HCT116 (cell line): ENCODE results near the gene PATE2. TPM values are rescaled to one million over a fixed set of nuclear protein-coding genes. Genes with fewer than 3 reads are reported as not detected.

ENCODE experiments used
- ATAC-seq: fragments of 200-7000 bp; cut with Tn5 transposase; 2 replicates; pipeline ENCODE4 v1.9.1; 2020; ENCODE audit warnings: mild to moderate bottlenecking, moderate library complexity
- BruUV-seq: library from RNA; stranded (reverse); fragments of 400-500 nt; replicated peaks from 2 replicates; lab custom pipeline; 2021; lab: Mats Ljungman, UMichigan
- CTCF ChIA-PET: fragments of 300-600 bp; sonication (Branson Sonifier 250); formaldehyde crosslinking; loops from one replicate; lab custom pipeline; 2021; ENCODE audit warnings: antibody characterized with exemption; lab: Charles Lee
- POLR2A ChIA-PET: fragments of 300-600, 350-600 bp; sonication (Branson Sonifier 250); formaldehyde crosslinking; loops from one replicate; lab custom pipeline; 2021; ENCODE audit warnings: antibody characterized with exemption; lab: Charles Lee
- RAD21 ChIA-PET, 2 experiments: fragments of 300-600 bp; sonication (Branson Sonifier 250); formaldehyde crosslinking; loops; one replicate each; lab custom pipeline; 2023; ENCODE audit warnings: low total read pairs in 2 of 2; ENCODE audit not compliant: uncharacterized antibody in 2 of 2, unreplicated experiment in 2 of 2, low non-redundant PET in 1 of 2; lab: Charles Lee
- DNase-seq: peaks from one replicate; pipeline ENCODE4 v3.0.0-alpha.2; 2010; ENCODE audit warnings: low read depth, low spot score
- H2AFZ ChIP-seq: fragments of 200-600 bp; shearing (Covaris generic), sonication (generic); 2 replicates; pipeline ENCODE4 v1.6.1; 2017; ENCODE audit warnings: low read depth, mixed run types, mixed read lengths, antibody characterized with exemption, low read length; ENCODE audit not compliant: poor library complexity, severe bottlenecking
- H3K27ac ChIP-seq: 2 replicates; pipeline ENCODE4 v1.5.1; 2012; ENCODE audit warnings: low read depth, low read length
- H3K27me3 ChIP-seq: fragments of 200-600 bp; sonication (generic); 2 replicates; pipeline ENCODE4 v1.6.1; 2016; ENCODE audit warnings: mixed run types, low read length, mixed read lengths; ENCODE audit not compliant: insufficient read depth
- H3K36me3 ChIP-seq, 2 experiments: fragments of 200-500 bp in 1 of 2; fragments of 200-600 bp in 1 of 2; sonication (Bioruptor generic) in 1 of 2; sonication (generic) in 1 of 2; 2 replicates each; pipeline versions ENCODE4 v1.5.1 to v1.6.1; 2014 to 2016; ENCODE audit warnings: low read length in 2 of 2, inconsistent platforms in 1 of 2, mixed read lengths in 1 of 2, mixed run types in 1 of 2; ENCODE audit not compliant: insufficient read depth in 2 of 2, control insufficient read depth in 1 of 2
- H3K4me1 ChIP-seq, 2 experiments: fragments of 200-600 bp in 1 of 2; sonication (generic) in 1 of 2; 2 replicates each; pipeline versions ENCODE4 v1.5.1 to v1.6.1; 2012 to 2017; ENCODE audit warnings: low read length in 2 of 2, inconsistent platforms in 1 of 2, mild to moderate bottlenecking in 1 of 2, mixed read lengths in 1 of 2, mixed run types in 1 of 2, moderate library complexity in 1 of 2; ENCODE audit not compliant: insufficient read depth in 2 of 2, control insufficient read depth in 1 of 2
- H3K4me2 ChIP-seq: fragments of 200-600 bp; sonication (generic); 2 replicates; pipeline ENCODE4 v1.6.1; 2017; ENCODE audit warnings: mixed run types, low read length, mixed read lengths
- H3K4me3 ChIP-seq, 2 experiments: fragments of 200-600 bp in 1 of 2; sonication (generic) in 1 of 2; replicated peaks in 1 of 2; 2 replicates each; pipeline ENCODE4 v1.5.1; 2011 to 2016; ENCODE audit warnings: low read length in 2 of 2, control low read depth in 1 of 2, low read depth in 1 of 2, mild to moderate bottlenecking in 1 of 2, mixed read lengths in 1 of 2, mixed run types in 1 of 2
- H3K79me2 ChIP-seq: fragments of 200-600 bp; sonication (generic); 2 replicates; pipeline ENCODE4 v1.6.1; 2017; ENCODE audit warnings: mild to moderate bottlenecking, mixed run types, low read length, moderate library complexity, mixed read lengths; ENCODE audit not compliant: insufficient read depth
- H3K9ac ChIP-seq: fragments of 200-600 bp; sonication (generic); 2 replicates; pipeline ENCODE4 v1.6.1; 2016; ENCODE audit warnings: low read length, mixed read lengths
- H3K9me2 ChIP-seq: fragments of 200-600 bp; sonication (generic), shearing (Covaris generic); 2 replicates; pipeline ENCODE4 v1.6.1; 2017; ENCODE audit warnings: mixed run types, mild to moderate bottlenecking, moderate library complexity; ENCODE audit not compliant: insufficient read depth
- H3K9me3 ChIP-seq, 2 experiments: fragments of 200-500 bp in 1 of 2; fragments of 200-600 bp in 1 of 2; sonication (Bioruptor generic) in 1 of 2; sonication (generic) in 1 of 2; 2 replicates each; pipeline ENCODE4 v1.6.1; 2014 to 2017; ENCODE audit warnings: low read length in 2 of 2, mixed read lengths in 2 of 2, inconsistent platforms in 1 of 2, low read depth in 1 of 2, mild to moderate bottlenecking in 1 of 2, mixed run types in 1 of 2, moderate library complexity in 1 of 2; ENCODE audit not compliant: control insufficient read depth in 1 of 2, insufficient read depth in 1 of 2
- H4K20me1 ChIP-seq: fragments of 200-600 bp; sonication (generic), shearing (Covaris generic); 2 replicates; pipeline ENCODE4 v1.6.1; 2017; ENCODE audit warnings: mixed run types, mild to moderate bottlenecking, moderate library complexity; ENCODE audit not compliant: insufficient read depth
- EGR1 ChIP-seq: IDR thresholded peaks from 2 replicates; pipeline ENCODE4 v1.6.1; 2012; ENCODE audit warnings: low read depth
- EZH2 ChIP-seq: fragments of 200-600 bp; sonication (generic); IDR thresholded peaks from 2 replicates; pipeline ENCODE4 v1.6.1; 2017; ENCODE audit warnings: antibody characterized with exemption, mixed run types
- EZH2phosphoT487 ChIP-seq: fragments of 200-600 bp; IDR thresholded peaks from 2 replicates; pipeline ENCODE4 v1.6.1; 2018; ENCODE audit warnings: antibody characterized with exemption, borderline replicate concordance
- FOSL1 ChIP-seq: IDR thresholded peaks from 2 replicates; pipeline ENCODE4 v1.6.1; 2012; ENCODE audit warnings: low read depth
- RAD21 ChIP-seq: IDR thresholded peaks from 2 replicates; pipeline ENCODE4 v1.6.1; 2012; ENCODE audit warnings: low read depth, mild to moderate bottlenecking
- SIN3A ChIP-seq: IDR thresholded peaks from 2 replicates; pipeline ENCODE4 v1.6.1; 2012; ENCODE audit warnings: low read depth
- TCF7L2 ChIP-seq: IDR thresholded peaks from 2 replicates; pipeline ENCODE4 v1.7.0; 2011; ENCODE audit warnings: borderline replicate concordance, inconsistent platforms; ENCODE audit not compliant: insufficient read depth, insufficient read length; ENCODE audit errors: extremely low read depth
- YY1 ChIP-seq: IDR thresholded peaks from 2 replicates; pipeline ENCODE4 v1.6.1; 2011; ENCODE audit warnings: low read length, low read depth, moderate library complexity, mild to moderate bottlenecking; ENCODE audit not compliant: insufficient replicate concordance; ENCODE audit errors: extremely low read depth
- ZFX ChIP-seq: fragments of 450-650 bp; IDR thresholded peaks from 2 replicates; pipeline ENCODE4 v1.6.1; 2017
- intact Hi-C: fragments of 100-400 bp; cut with micrococcal nuclease; formaldehyde crosslinking; loops from 2 replicates; pipeline ENCODE4 v1.10.0; 2022
- total RNA-seq: library from RNA; stranded (reverse); gene quantifications from one replicate; pipeline ENCODE4 v1.2.1, GENCODE V29; 2021; ENCODE audit not compliant: unreplicated experiment
- TF ChIP-seq, protein P1 (sequence below), 3 experiments: fragments of 200-600 bp in 1 of 3; sonication (generic) in 1 of 3; IDR thresholded peaks in 2 of 3; conservative IDR thresholded peaks in 1 of 3; 2 replicates each; pipeline ENCODE4 v1.5.1; 2012 to 2017; ENCODE audit warnings: low read depth in 2 of 3, low read length in 2 of 3, antibody characterized with exemption in 1 of 3, borderline replicate concordance in 1 of 3, control low read depth in 1 of 3, mild to moderate bottlenecking in 1 of 3, mixed read lengths in 1 of 3, mixed run types in 1 of 3, moderate library complexity in 1 of 3; ENCODE audit not compliant: insufficient read depth in 1 of 3
- TF ChIP-seq, protein P2 (sequence below): IDR thresholded peaks from 2 replicates; pipeline ENCODE4 v1.6.1; 2011; ENCODE audit warnings: mild to moderate bottlenecking, low read length, moderate library complexity; ENCODE audit not compliant: insufficient replicate concordance; ENCODE audit errors: extremely low read depth
- TF ChIP-seq, protein P3 (sequence below): IDR thresholded peaks from 2 replicates; pipeline ENCODE4 v1.6.1; 2012
- TF ChIP-seq, protein P4 (sequence below): IDR thresholded peaks from 2 replicates; pipeline ENCODE4 v1.6.1; 2012
- TF ChIP-seq, protein P5 (sequence below): IDR thresholded peaks from 2 replicates; pipeline ENCODE4 v1.6.1; 2012; ENCODE audit warnings: low read depth

The PATE2 gene
- total RNA-seq, 1 experiment from 2014 or later = not detected

DNA sequence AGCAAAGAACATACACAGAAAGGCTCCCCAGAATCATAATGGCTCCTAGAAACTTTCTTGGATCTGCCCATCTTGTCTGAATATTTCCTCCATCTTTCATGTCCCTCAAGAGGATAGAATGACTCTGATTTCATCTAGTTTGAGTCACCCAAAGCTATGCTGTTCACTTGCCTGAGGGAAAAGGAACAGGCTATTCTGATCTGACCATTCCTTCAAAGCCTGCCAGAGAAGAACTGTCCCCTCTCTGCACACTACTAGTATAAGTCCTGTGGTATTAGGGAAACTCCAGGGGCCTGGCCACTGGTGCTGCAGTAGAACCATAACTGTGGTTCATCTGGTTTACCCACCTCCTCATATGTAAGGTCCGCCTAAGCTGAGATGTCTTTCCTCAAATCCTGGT lies 34.9 kb downstream of the PATE2 start:
- no peak for ATAC-seq
- Histone ChIP-seq H3K27ac (no peak overlapping the region), H3K4me3 (no peak overlapping the region), H2AFZ (no peak overlapping the region), H3K27me3 (peaks cover 87% of the 10 kb centered on the region), H3K4me1 (no peaks in the 10 kb centered on the region), H3K36me3 (no peaks in the 10 kb centered on the region), H3K9me3 (no peaks in the 10 kb centered on the region), H4K20me1 (no peaks in the 10 kb centered on the region), H3K4me2 (no peak overlapping the region), H3K9me2 (no peaks in the 10 kb centered on the region), H3K9ac (no peak overlapping the region), H3K79me2 (no peaks in the 10 kb centered on the region)
- intact Hi-C loops = no loop called here
- no peak for DNase-seq
- ChIA-PET POLR2A (no interaction called here), CTCF (no interaction called here), RAD21 (no interaction called here)
- TF ChIP-seq, protein P1, sequence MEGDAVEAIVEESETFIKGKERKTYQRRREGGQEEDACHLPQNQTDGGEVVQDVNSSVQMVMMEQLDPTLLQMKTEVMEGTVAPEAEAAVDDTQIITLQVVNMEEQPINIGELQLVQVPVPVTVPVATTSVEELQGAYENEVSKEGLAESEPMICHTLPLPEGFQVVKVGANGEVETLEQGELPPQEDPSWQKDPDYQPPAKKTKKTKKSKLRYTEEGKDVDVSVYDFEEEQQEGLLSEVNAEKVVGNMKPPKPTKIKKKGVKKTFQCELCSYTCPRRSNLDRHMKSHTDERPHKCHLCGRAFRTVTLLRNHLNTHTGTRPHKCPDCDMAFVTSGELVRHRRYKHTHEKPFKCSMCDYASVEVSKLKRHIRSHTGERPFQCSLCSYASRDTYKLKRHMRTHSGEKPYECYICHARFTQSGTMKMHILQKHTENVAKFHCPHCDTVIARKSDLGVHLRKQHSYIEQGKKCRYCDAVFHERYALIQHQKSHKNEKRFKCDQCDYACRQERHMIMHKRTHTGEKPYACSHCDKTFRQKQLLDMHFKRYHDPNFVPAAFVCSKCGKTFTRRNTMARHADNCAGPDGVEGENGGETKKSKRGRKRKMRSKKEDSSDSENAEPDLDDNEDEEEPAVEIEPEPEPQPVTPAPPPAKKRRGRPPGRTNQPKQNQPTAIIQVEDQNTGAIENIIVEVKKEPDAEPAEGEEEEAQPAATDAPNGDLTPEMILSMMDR (IDR thresholded peaks at IDR 0.05 in 2 of 3, conservative IDR thresholded peaks at IDR 0.05 in 1 of 3; ENCODE audit: borderline replicate concordance in 1 of 3, insufficient read depth in 1 of 3, low read depth in 2 of 3, low read length in 2 of 3) = no peak
- TF ChIP-seq SIN3A (no peak), YY1 (no peak), TCF7L2 (no peak), ZFX (no peak), EGR1 (no peak), FOSL1 (no peak), RAD21 (no peak), EZH2phosphoT487 (no peak), EZH2 (no peak)
- TF ChIP-seq, protein P2, sequence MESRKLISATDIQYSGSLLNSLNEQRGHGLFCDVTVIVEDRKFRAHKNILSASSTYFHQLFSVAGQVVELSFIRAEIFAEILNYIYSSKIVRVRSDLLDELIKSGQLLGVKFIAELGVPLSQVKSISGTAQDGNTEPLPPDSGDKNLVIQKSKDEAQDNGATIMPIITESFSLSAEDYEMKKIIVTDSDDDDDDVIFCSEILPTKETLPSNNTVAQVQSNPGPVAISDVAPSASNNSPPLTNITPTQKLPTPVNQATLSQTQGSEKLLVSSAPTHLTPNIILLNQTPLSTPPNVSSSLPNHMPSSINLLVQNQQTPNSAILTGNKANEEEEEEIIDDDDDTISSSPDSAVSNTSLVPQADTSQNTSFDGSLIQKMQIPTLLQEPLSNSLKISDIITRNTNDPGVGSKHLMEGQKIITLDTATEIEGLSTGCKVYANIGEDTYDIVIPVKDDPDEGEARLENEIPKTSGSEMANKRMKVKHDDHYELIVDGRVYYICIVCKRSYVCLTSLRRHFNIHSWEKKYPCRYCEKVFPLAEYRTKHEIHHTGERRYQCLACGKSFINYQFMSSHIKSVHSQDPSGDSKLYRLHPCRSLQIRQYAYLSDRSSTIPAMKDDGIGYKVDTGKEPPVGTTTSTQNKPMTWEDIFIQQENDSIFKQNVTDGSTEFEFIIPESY = no peak
- TF ChIP-seq, protein P3, sequence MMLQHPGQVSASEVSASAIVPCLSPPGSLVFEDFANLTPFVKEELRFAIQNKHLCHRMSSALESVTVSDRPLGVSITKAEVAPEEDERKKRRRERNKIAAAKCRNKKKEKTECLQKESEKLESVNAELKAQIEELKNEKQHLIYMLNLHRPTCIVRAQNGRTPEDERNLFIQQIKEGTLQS = no peak
- TF ChIP-seq, protein P4, sequence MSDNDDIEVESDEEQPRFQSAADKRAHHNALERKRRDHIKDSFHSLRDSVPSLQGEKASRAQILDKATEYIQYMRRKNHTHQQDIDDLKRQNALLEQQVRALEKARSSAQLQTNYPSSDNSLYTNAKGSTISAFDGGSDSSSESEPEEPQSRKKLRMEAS = no peak
- TF ChIP-seq, protein P5, sequence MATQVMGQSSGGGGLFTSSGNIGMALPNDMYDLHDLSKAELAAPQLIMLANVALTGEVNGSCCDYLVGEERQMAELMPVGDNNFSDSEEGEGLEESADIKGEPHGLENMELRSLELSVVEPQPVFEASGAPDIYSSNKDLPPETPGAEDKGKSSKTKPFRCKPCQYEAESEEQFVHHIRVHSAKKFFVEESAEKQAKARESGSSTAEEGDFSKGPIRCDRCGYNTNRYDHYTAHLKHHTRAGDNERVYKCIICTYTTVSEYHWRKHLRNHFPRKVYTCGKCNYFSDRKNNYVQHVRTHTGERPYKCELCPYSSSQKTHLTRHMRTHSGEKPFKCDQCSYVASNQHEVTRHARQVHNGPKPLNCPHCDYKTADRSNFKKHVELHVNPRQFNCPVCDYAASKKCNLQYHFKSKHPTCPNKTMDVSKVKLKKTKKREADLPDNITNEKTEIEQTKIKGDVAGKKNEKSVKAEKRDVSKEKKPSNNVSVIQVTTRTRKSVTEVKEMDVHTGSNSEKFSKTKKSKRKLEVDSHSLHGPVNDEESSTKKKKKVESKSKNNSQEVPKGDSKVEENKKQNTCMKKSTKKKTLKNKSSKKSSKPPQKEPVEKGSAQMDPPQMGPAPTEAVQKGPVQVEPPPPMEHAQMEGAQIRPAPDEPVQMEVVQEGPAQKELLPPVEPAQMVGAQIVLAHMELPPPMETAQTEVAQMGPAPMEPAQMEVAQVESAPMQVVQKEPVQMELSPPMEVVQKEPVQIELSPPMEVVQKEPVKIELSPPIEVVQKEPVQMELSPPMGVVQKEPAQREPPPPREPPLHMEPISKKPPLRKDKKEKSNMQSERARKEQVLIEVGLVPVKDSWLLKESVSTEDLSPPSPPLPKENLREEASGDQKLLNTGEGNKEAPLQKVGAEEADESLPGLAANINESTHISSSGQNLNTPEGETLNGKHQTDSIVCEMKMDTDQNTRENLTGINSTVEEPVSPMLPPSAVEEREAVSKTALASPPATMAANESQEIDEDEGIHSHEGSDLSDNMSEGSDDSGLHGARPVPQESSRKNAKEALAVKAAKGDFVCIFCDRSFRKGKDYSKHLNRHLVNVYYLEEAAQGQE = no peak
- no TSS peak for BruUV-seq
